Effector memory CD8-positive, alpha-beta T cell (primary cell): ENCODE data around the gene TMC1.
A peak's percentile ranks its signal among the peaks of the same experiment; 100 is the strongest.
"Not testable (repeated sequence)": the region's sequence is repeated elsewhere in the genome, so short reads cannot be mapped to it uniquely, and the experiment has no call there.

Experiments used
- ATAC-seq: fragments of 150-1000 bp; cut with Tn5 transposase; replicated peaks from 2 replicates; pipeline ENCODE4 v1.10.0; 2021; ENCODE audit warnings: mild to moderate bottlenecking, moderate library complexity
- DNase-seq, 3 experiments: peaks; one replicate each; pipeline ENCODE4 v3.0.0; 2021
- H3K27ac Mint-ChIP-seq, 2 donors: one replicate each; pipeline ENCODE4 v1.8.0; 2022; ENCODE audit warnings: mild to moderate bottlenecking in 2 of 2, mixed read lengths in 2 of 2, moderate library complexity in 2 of 2
- H3K27me3 Mint-ChIP-seq, 2 donors: one replicate each; pipeline ENCODE4 v1.8.0; 2022; ENCODE audit warnings: mixed read lengths in 2 of 2
- H3K36me3 Mint-ChIP-seq: one replicate; pipeline ENCODE4 v1.8.0; 2022; ENCODE audit warnings: mild to moderate bottlenecking, moderate library complexity, mixed read lengths; ENCODE audit not compliant: insufficient read depth
- H3K4me1 Mint-ChIP-seq, 2 donors: one replicate each; pipeline ENCODE4 v1.8.0; 2022; ENCODE audit warnings: low read depth in 2 of 2, mixed read lengths in 2 of 2
- H3K4me3 Mint-ChIP-seq, 2 donors: one replicate each; pipeline ENCODE4 v1.8.0; 2022; ENCODE audit warnings: mild to moderate bottlenecking in 2 of 2, mixed read lengths in 2 of 2, moderate library complexity in 2 of 2
- H3K9me3 Mint-ChIP-seq, 2 donors: one replicate each; pipeline ENCODE4 v1.8.0; 2022; ENCODE audit warnings: mixed read lengths in 2 of 2
- total RNA-seq, 9 experiments: gene quantifications; one replicate each; lab custom pipeline; 2026; lab: John Stamatoyannopoulos, UW

The TMC1 gene
- 0 to 0.54 (median 0) reads per million in 9 experiments for total RNA-seq

GRCh38 chr9:72521416-72521815, at the start of gene TMC1:
TSS of gene TMC1 (plus strand) at chr9:72521608. CDS start at chr9:72648649, 127,041 bp downstream.
- H3K27ac Mint-ChIP-seq, ATAC-seq: not testable (repeated sequence)

GRCh38 chr9:72473474-72474261, 47.7 kb upstream of the TMC1 start:
- Mint-ChIP-seq H3K27ac (no peak overlapping the region), H3K27me3 (no peaks in the 10 kb centered on the region), H3K4me3 (no peak overlapping the region), H3K36me3 (peaks cover 3% of the 10 kb centered on the region), H3K9me3 (no peaks in the 10 kb centered on the region), H3K4me1 (peaks cover 0 to 2% of the 10 kb centered on the region in 2 donors)
- ATAC-seq (no peak), DNase-seq (no peak)

More at GRCh38 chr9:72521416-72521815, at the start of gene TMC1:
- not testable (repeated sequence) for H3K27me3 Mint-ChIP-seq, H3K36me3 Mint-ChIP-seq, H3K9me3 Mint-ChIP-seq, H3K4me1 Mint-ChIP-seq, H3K4me3 Mint-ChIP-seq, DNase-seq

GRCh38 chr9:72474676-72475075, 46.7 kb upstream of the TMC1 start:
- Mint-ChIP-seq H3K4me3 (no peak overlapping the region), H3K27me3 (no peaks in the 10 kb centered on the region), H3K27ac (no peak overlapping the region), H3K9me3 (no peaks in the 10 kb centered on the region), H3K36me3 (peaks cover 1% of the 10 kb centered on the region), H3K4me1 (peaks cover 0 to 2% of the 10 kb centered on the region in 2 donors)
- DNase-seq (no peak), ATAC-seq (no peak)

DNA sequence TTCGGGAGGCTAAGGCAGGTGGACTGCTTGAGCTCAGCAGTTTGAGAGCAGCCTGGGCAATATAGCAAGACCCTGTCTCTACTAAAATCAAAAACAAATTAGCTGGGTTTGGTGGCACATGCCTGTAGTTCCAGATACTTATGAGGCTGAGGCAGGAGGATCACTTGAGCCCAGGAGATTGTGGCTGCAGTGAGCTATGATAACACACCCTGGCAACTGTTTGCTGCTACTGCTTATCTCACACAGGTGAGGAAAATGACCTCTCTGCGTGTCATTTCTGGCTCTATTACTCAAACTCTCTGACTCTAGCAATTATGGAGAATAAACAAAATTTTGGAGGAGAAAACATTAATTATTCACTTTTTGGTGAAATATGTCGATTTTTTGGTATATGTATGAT, 45.3 kb upstream of the TMC1 start:
- H3K4me3 Mint-ChIP-seq, result no peak overlapping the region
- ATAC-seq (no peak), DNase-seq (no peak)
- no peaks in the 10 kb centered on the region for H3K36me3 Mint-ChIP-seq
- H3K4me1 Mint-ChIP-seq, result peaks cover 0 to 2% of the 10 kb centered on the region in 2 donors
- no peak overlapping the region for H3K27ac Mint-ChIP-seq
- no peaks in the 10 kb centered on the region for H3K27me3 Mint-ChIP-seq
- no peaks in the 10 kb centered on the region for H3K9me3 Mint-ChIP-seq

DNA sequence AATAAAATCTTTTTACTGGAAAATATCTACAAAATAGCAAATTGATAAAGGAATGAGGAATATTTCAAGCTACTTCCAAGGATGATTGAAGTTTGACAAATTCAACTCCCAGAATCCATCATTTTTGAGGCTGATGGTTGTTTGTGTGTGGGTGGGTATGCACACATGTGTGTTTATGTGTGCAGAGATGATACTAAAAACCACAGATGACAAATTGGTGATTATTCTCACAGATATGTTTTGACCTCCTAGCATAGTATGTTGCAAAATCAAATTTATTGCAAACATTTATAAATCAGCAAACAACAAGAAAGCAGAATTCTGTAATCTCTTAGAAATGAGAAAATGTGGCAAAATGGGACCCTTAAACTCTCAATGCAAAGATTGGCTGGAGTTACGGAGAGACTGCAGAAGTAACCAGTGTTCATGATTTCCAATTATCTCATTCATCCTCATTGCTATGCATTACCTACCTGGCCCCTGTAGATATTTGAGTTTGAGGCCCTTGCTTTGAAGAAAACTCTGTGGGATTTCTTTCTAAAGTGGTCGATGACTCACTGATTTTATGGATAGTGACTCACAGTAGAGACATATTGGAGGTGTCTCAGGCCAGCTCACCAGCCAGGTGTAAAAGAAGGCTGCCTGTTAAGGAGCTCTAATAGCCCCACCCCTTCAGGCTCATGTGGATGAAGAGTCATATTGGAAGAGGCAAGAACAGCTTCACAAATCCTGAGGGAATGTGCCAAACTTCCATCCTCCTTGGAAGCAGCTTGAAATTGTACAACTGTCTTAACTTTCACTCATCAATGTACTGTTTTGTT, 44.6 kb upstream of the TMC1 start:
- H3K9me3 Mint-ChIP-seq, result no peaks in the 10 kb centered on the region
- no peaks in the 10 kb centered on the region for H3K36me3 Mint-ChIP-seq
- H3K27me3 Mint-ChIP-seq, result no peaks in the 10 kb centered on the region
- no peak overlapping the region for H3K27ac Mint-ChIP-seq
- DNase-seq (no peak), ATAC-seq (peak; percentile 54)
- H3K4me3 Mint-ChIP-seq, result no peak overlapping the region
- H3K4me1 Mint-ChIP-seq, result peaks cover 0 to 2% of the 10 kb centered on the region in 2 donors

DNA sequence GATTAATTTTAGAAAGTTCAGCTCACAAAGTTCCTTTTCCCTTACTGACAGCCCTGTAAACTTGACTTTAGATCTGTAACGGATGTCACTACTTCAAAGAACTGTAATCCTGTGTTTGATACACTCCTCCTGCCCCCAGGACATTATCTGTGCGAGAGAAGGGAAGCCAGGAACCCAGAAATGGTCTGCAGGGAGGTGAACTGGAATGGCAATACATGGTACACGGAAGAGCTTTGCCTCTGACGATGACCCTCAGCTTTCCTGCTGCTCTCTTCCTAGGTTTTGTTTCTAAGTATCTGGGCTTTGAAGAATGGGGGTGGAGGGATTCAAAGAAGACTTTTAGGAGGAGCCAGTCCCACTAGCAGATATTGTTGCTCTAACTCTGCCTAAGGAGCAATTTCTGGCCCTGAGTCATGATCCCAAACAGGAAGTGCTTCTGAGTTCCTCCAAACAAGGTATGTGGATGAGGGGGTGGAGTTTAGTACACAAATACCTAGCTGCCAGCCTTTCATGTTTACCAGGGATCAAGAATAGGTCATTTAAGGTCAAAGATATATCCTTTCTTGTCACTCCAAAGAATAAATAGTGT, 43.4 kb upstream of the TMC1 start:
- Mint-ChIP-seq H3K4me3 (no peak overlapping the region), H3K36me3 (no peaks in the 10 kb centered on the region), H3K9me3 (no peaks in the 10 kb centered on the region), H3K4me1 (peaks cover 0 to 2% of the 10 kb centered on the region in 2 donors), H3K27ac (no peak overlapping the region), H3K27me3 (peaks cover 0 to 5% of the 10 kb centered on the region in 2 donors)
- DNase-seq (no peak), ATAC-seq (no peak)

DNA sequence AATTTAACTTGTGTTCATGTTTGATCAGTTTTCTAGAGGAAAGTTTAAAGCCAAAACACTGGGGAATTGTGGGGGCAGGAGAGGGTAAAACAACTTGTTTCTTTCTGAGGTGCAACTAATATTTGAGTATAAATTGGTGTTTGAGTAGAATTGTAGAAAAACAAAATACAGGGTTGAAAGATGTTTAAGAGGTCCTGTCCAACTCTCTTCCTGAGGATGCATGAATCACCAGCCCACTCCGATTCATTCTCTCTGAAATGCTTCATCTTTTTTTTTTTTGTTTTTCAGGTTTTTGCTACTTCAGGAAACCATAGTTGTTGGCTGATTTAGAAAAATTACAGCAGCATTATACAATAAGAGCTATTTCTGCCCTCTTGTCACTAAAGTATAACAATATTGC, 42.4 kb upstream of the TMC1 start:
- no peaks in the 10 kb centered on the region for H3K36me3 Mint-ChIP-seq
- no peak for ATAC-seq
- peak overlapping the region in 1 of 2 donors; percentile 56 for H3K4me3 Mint-ChIP-seq
- H3K4me1 Mint-ChIP-seq, result peaks cover 0 to 2% of the 10 kb centered on the region in 2 donors
- peaks cover 0 to 5% of the 10 kb centered on the region in 2 donors for H3K27me3 Mint-ChIP-seq
- H3K27ac Mint-ChIP-seq, result no peak overlapping the region
- DNase-seq, result no peak
- no peaks in the 10 kb centered on the region for H3K9me3 Mint-ChIP-seq

DNA sequence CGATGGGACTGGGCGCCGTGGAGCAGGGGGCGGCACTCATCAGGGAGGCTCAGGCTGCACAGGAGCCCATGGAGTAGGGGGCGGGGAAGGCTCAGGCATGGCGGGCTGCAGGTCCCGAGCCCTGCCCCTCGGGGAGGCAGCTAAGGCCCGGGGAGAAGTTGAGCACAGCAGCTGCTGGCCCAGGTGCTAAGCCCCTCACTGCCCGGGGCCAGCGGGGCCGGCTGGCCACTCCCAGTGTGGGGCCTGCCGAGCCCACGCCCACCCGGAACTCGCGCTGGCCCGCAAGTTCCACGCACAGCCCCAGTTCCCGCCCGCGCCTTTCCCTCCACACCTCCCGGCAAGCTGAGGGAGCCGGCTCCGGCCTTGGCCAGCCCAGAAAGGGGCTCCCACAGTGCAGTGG, 41.1 kb upstream of the TMC1 start:
- not testable (repeated sequence) for H3K27ac Mint-ChIP-seq, H3K36me3 Mint-ChIP-seq, ATAC-seq, H3K27me3 Mint-ChIP-seq, H3K9me3 Mint-ChIP-seq, H3K4me1 Mint-ChIP-seq, H3K4me3 Mint-ChIP-seq, DNase-seq

- Mint-ChIP-seq H3K9me3 (no peaks in the 10 kb centered on the region), H3K36me3 (no peaks in the 10 kb centered on the region), H3K27me3 (peaks cover 0 to 5% of the 10 kb centered on the region in 2 donors), H3K4me1 (peaks cover 0 to 2% of the 10 kb centered on the region in 2 donors), H3K27ac (no peak overlapping the region), H3K4me3 (no peak overlapping the region)
- DNase-seq (no peak), ATAC-seq (no peak)
Observed at GRCh38 chr9:72480921-72481320, 40.5 kb upstream of the TMC1 start.

- ATAC-seq, result no peak
- no peak overlapping the region for H3K4me3 Mint-ChIP-seq
- H3K27me3 Mint-ChIP-seq, result peaks cover 0 to 19% of the 10 kb centered on the region in 2 donors
- no peak overlapping the region for H3K27ac Mint-ChIP-seq
- H3K36me3 Mint-ChIP-seq, result no peaks in the 10 kb centered on the region
- H3K4me1 Mint-ChIP-seq, result no peaks in the 10 kb centered on the region
- no peaks in the 10 kb centered on the region for H3K9me3 Mint-ChIP-seq
- no peak for DNase-seq
Observed at GRCh38 chr9:72485821-72486593, 35.4 kb upstream of the TMC1 start.

GRCh38 chr9:72486594-72486955, 34.8 kb upstream of the TMC1 start:
- Mint-ChIP-seq H3K4me1 (no peaks in the 10 kb centered on the region), H3K36me3 (no peaks in the 10 kb centered on the region), H3K9me3 (no peaks in the 10 kb centered on the region), H3K27ac (no peak overlapping the region), H3K27me3 (peaks cover 0 to 24% of the 10 kb centered on the region in 2 donors), H3K4me3 (no peak overlapping the region)
- ATAC-seq, result no peak
- DNase-seq, result no peak

GRCh38 chr9:72487665-72488064, 33.7 kb upstream of the TMC1 start:
- not testable (repeated sequence) for ATAC-seq, H3K9me3 Mint-ChIP-seq, DNase-seq, H3K36me3 Mint-ChIP-seq, H3K4me1 Mint-ChIP-seq, H3K4me3 Mint-ChIP-seq, H3K27ac Mint-ChIP-seq
- H3K27me3 Mint-ChIP-seq, result peaks cover 0 to 22% of the 10 kb centered on the region in 2 donors

- peaks cover 0 to 24% of the 10 kb centered on the region in 2 donors for H3K27me3 Mint-ChIP-seq
- H3K9me3 Mint-ChIP-seq, result no peaks in the 10 kb centered on the region
- H3K27ac Mint-ChIP-seq, result no peak overlapping the region
- H3K36me3 Mint-ChIP-seq, result no peaks in the 10 kb centered on the region
- no peak overlapping the region for H3K4me3 Mint-ChIP-seq
- ATAC-seq (no peak), DNase-seq (no peak)
- H3K4me1 Mint-ChIP-seq, result no peaks in the 10 kb centered on the region
Observed at GRCh38 chr9:72489986-72490385, 31.4 kb upstream of the TMC1 start.
